GM23338 (cell line): ENCODE measurements around the gene RNGTT.

Experiments
- CREB1 ChIP-seq: fragments of 250-450 bp; sonication (Bioruptor Pico); IDR thresholded peaks from 2 replicates; pipeline ENCODE4 v1.5.0; 2020; ENCODE audit warnings: low read depth, mild to moderate bottlenecking, moderate library complexity
- EZH2 ChIP-seq: fragments of 200-600 bp; sonication (generic); IDR thresholded peaks from one replicate; pipeline ENCODE4 v1.8.0; 2017; ENCODE audit warnings: antibody characterized with exemption, mild to moderate bottlenecking, low read depth; ENCODE audit not compliant: unreplicated experiment
- EZH2phosphoT487 ChIP-seq: fragments of 200-600 bp; sonication (generic); IDR thresholded peaks from one replicate; pipeline ENCODE4 v1.8.1; 2018; ENCODE audit warnings: antibody characterized with exemption; ENCODE audit not compliant: unreplicated experiment
- JUNB ChIP-seq: IDR thresholded peaks from one replicate; pipeline ENCODE4 v1.6.1; 2016; ENCODE audit warnings: antibody characterized with exemption; ENCODE audit not compliant: unreplicated experiment
- NANOG ChIP-seq: IDR thresholded peaks from 2 replicates; pipeline ENCODE4 v1.6.1; 2016; ENCODE audit warnings: antibody characterized with exemption, borderline replicate concordance
- POLR2AphosphoS5 ChIP-seq: IDR thresholded peaks from 2 replicates; pipeline ENCODE4 v1.6.1; 2016; ENCODE audit warnings: antibody characterized with exemption, low read depth
- STAT1 ChIP-seq: IDR thresholded peaks from one replicate; pipeline ENCODE4 v1.6.1; 2016; ENCODE audit warnings: antibody characterized with exemption; ENCODE audit not compliant: unreplicated experiment
- ZNF114 ChIP-seq: fragments of 250-450 bp; sonication (Bioruptor Pico); IDR thresholded peaks from 2 replicates; pipeline ENCODE4 v1.5.0; 2020; ENCODE audit warnings: mild to moderate bottlenecking, moderate library complexity
- ZNF331 ChIP-seq: fragments of 250-450 bp; sonication (Bioruptor Pico); IDR thresholded peaks from 2 replicates; pipeline ENCODE4 v1.5.0; 2020; ENCODE audit warnings: low read depth, mild to moderate bottlenecking, moderate library complexity
- TF ChIP-seq, protein P1 (sequence below), 2 experiments: fragments of 200-600 bp in 1 of 2; sonication (generic) in 1 of 2; conservative IDR thresholded peaks; 2 replicates each; pipeline versions ENCODE4 v1.5.1 to v1.6.1; 2016 to 2017; ENCODE audit warnings: antibody characterized with exemption in 2 of 2, low read depth in 2 of 2, mild to moderate bottlenecking in 2 of 2, moderate library complexity in 1 of 2
- TF ChIP-seq, protein P2 (sequence below): IDR thresholded peaks from one replicate; pipeline ENCODE4 v1.6.1; 2018; ENCODE audit warnings: antibody characterized with exemption; ENCODE audit not compliant: unreplicated experiment

DNA sequence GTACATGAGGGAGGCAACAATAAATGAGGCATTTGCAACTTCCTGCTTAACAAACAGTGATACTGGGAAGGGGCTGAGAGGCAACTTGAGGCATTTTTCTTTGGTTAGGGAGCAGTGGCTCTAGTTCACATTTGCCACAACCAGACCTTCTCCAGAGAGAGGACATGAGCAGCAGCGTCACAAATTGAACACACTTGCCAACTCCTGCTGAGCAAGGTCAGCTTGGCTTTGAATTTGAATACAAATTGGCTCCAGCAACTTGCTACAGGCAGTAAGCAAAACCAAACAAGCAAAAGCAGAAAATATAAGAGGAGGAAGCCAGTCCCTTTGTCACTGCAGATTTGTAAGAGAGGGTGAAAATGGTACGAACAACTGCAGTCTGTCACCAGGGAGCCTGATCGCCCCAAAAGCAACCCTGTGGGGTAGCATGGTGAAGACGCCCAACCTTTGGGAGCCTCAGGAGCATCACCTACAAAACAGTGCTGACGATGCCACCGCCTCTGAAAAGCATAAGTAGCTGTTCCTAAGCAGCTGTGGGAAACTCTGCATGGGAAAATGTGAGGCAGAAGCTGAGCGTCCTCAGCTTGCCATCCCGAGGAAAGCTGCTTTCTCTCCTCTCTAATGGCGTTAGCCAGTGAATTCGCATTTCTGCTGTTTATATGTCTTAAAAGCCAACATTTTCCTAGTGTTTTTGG, 378.7 kb downstream of the RNGTT start:
- TF ChIP-seq, protein P1, sequence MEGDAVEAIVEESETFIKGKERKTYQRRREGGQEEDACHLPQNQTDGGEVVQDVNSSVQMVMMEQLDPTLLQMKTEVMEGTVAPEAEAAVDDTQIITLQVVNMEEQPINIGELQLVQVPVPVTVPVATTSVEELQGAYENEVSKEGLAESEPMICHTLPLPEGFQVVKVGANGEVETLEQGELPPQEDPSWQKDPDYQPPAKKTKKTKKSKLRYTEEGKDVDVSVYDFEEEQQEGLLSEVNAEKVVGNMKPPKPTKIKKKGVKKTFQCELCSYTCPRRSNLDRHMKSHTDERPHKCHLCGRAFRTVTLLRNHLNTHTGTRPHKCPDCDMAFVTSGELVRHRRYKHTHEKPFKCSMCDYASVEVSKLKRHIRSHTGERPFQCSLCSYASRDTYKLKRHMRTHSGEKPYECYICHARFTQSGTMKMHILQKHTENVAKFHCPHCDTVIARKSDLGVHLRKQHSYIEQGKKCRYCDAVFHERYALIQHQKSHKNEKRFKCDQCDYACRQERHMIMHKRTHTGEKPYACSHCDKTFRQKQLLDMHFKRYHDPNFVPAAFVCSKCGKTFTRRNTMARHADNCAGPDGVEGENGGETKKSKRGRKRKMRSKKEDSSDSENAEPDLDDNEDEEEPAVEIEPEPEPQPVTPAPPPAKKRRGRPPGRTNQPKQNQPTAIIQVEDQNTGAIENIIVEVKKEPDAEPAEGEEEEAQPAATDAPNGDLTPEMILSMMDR (conservative IDR thresholded peaks at IDR 0.05; ENCODE audit: low read depth in 2 of 2) = no peak
- no peak for TF ChIP-seq EZH2
- no peak for TF ChIP-seq POLR2AphosphoS5
- TF ChIP-seq, protein P2, sequence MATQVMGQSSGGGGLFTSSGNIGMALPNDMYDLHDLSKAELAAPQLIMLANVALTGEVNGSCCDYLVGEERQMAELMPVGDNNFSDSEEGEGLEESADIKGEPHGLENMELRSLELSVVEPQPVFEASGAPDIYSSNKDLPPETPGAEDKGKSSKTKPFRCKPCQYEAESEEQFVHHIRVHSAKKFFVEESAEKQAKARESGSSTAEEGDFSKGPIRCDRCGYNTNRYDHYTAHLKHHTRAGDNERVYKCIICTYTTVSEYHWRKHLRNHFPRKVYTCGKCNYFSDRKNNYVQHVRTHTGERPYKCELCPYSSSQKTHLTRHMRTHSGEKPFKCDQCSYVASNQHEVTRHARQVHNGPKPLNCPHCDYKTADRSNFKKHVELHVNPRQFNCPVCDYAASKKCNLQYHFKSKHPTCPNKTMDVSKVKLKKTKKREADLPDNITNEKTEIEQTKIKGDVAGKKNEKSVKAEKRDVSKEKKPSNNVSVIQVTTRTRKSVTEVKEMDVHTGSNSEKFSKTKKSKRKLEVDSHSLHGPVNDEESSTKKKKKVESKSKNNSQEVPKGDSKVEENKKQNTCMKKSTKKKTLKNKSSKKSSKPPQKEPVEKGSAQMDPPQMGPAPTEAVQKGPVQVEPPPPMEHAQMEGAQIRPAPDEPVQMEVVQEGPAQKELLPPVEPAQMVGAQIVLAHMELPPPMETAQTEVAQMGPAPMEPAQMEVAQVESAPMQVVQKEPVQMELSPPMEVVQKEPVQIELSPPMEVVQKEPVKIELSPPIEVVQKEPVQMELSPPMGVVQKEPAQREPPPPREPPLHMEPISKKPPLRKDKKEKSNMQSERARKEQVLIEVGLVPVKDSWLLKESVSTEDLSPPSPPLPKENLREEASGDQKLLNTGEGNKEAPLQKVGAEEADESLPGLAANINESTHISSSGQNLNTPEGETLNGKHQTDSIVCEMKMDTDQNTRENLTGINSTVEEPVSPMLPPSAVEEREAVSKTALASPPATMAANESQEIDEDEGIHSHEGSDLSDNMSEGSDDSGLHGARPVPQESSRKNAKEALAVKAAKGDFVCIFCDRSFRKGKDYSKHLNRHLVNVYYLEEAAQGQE = no peak
- no peak for TF ChIP-seq EZH2phosphoT487
- no peak for TF ChIP-seq ZNF114 (CRISPR knock-in tag)
- TF ChIP-seq STAT1 = no peak
- TF ChIP-seq CREB1 (CRISPR knock-in tag) = no peak
- TF ChIP-seq ZNF331 (CRISPR knock-in tag) = no peak
- no peak for TF ChIP-seq JUNB
- TF ChIP-seq NANOG = no peak
